KMS-11 (cell line): Measurements from ENCODE around the gene DHCR24.

Source experiments
- H2AFZ ChIP-seq: fragments of 200-600 bp; sonication (generic); 2 replicates; pipeline ENCODE4 v1.6.1; 2016; ENCODE audit warnings: antibody characterized with exemption, mixed run types, low read depth
- H3K27ac ChIP-seq: fragments of 200-600 bp; sonication (generic); 2 replicates; pipeline ENCODE4 v1.6.1; 2016; ENCODE audit warnings: mild to moderate bottlenecking, mixed run types
- H3K27me3 ChIP-seq: fragments of 200-600 bp; sonication (generic); 2 replicates; pipeline ENCODE4 v1.6.1; 2017; ENCODE audit warnings: mild to moderate bottlenecking, low read depth, mixed run types, moderate library complexity; ENCODE audit not compliant: insufficient read depth
- H3K36me3 ChIP-seq: fragments of 200-600 bp; sonication (generic); 2 replicates; pipeline ENCODE4 v1.6.1; 2017; ENCODE audit warnings: mild to moderate bottlenecking, mixed run types; ENCODE audit not compliant: insufficient read depth
- H3K4me1 ChIP-seq: fragments of 200-600 bp; sonication (generic); 2 replicates; pipeline ENCODE4 v1.6.1; 2016; ENCODE audit warnings: mild to moderate bottlenecking, low read depth, mixed run types; ENCODE audit not compliant: poor library complexity, severe bottlenecking
- H3K4me2 ChIP-seq: fragments of 200-600 bp; sonication (generic); 2 replicates; pipeline ENCODE4 v1.7.0; 2016; ENCODE audit warnings: mild to moderate bottlenecking, mixed run types
- H3K4me3 ChIP-seq: fragments of 200-600 bp; sonication (generic); IDR thresholded peaks from 2 replicates; pipeline ENCODE4 v1.6.1; 2017; ENCODE audit warnings: low read depth, low read length, mixed read lengths; ENCODE audit not compliant: insufficient read depth
- H3K79me2 ChIP-seq: fragments of 200-600 bp; sonication (generic); 2 replicates; pipeline ENCODE4 v1.6.1; 2016; ENCODE audit warnings: low read depth, mixed run types; ENCODE audit not compliant: insufficient read depth
- H3K9ac ChIP-seq: fragments of 200-600 bp; sonication (generic); 2 replicates; pipeline ENCODE4 v1.6.1; 2016; ENCODE audit warnings: mild to moderate bottlenecking, mixed run types
- H4K20me1 ChIP-seq: fragments of 200-600 bp; sonication (generic); 2 replicates; pipeline ENCODE4 v1.6.1; 2016; ENCODE audit warnings: mild to moderate bottlenecking, mixed run types; ENCODE audit not compliant: insufficient read depth
- CTCF ChIP-seq: fragments of 200-600 bp; sonication (generic); conservative IDR thresholded peaks from 2 replicates; pipeline ENCODE4 v1.6.1; 2017; ENCODE audit warnings: low read depth, mild to moderate bottlenecking, antibody characterized with exemption, low read length, moderate library complexity, mixed read lengths

DHCR24 gene

DNA sequence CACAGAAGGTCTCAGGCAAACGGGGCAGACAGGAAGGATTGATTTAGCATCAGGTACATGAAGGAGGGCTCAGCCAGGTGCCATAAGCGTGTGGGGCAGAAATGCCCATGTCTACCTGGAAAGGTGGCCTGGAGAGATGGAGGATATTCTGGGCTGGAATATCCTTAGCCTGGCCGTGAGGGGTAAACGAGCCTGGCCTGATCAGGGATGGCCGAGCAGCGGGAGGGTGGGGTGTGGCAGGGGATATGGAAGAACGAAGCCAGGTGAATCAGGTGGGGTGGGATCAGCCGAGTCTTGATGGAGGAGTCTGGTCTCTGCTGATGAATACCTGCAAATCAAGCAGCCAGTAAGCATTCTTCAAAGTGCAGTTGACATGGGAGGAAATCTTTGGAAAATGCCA lies 50.4 kb downstream of the DHCR24 start:
- Histone ChIP-seq H4K20me1 (no peaks in the 10 kb centered on the region), H3K27ac (no peak overlapping the region)
- no peak for TF ChIP-seq CTCF

DNA sequence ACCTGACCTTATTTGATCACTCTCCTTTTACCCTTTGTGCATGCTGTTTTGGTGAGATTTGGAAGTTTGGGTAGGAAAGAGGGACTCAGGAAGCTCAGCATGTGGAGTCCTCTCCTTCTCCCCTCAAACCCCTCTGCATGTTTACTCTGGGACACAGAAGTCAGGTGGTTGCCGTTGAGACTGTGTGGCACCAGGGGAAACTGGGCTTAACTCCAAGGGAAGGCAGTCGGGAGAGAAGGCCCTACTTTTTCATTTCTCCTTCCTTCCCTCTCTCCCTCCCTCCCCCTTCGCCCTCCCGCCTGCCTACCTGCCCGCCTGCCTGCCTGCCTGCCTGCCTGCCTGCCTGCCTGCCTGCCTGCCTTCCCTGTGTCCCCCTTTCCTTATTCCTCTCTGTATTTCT lies 51.0 kb downstream of the DHCR24 start:
- no peaks in the 10 kb centered on the region for H3K79me2 ChIP-seq
- no peak for TF ChIP-seq CTCF
- no peak overlapping the region for H3K4me2 ChIP-seq
- no peak overlapping the region for H3K4me3 ChIP-seq
- H2AFZ ChIP-seq, result no peak overlapping the region
- no peaks in the 10 kb centered on the region for H3K36me3 ChIP-seq
- H3K27me3 ChIP-seq, result no peaks in the 10 kb centered on the region
- H3K9ac ChIP-seq, result no peak overlapping the region
- H3K27ac ChIP-seq, result no peak overlapping the region
- H4K20me1 ChIP-seq, result no peaks in the 10 kb centered on the region
- H3K4me1 ChIP-seq, result no peaks in the 10 kb centered on the region

More for the DNA sequence above, 50.4 kb downstream of the DHCR24 start:
- H3K4me1 ChIP-seq, result no peaks in the 10 kb centered on the region
- no peaks in the 10 kb centered on the region for H3K27me3 ChIP-seq
- no peaks in the 10 kb centered on the region for H3K79me2 ChIP-seq
- no peaks in the 10 kb centered on the region for H3K36me3 ChIP-seq
- H3K4me2 ChIP-seq, result no peak overlapping the region
- no peak overlapping the region for H3K4me3 ChIP-seq
- no peak overlapping the region for H3K9ac ChIP-seq
- H2AFZ ChIP-seq, result no peak overlapping the region

GRCh38 chr1:54835131-54835898 lies 51.7 kb downstream of the DHCR24 start:
- Histone ChIP-seq H3K27ac (no peak overlapping the region), H3K4me1 (no peaks in the 10 kb centered on the region), H3K27me3 (no peaks in the 10 kb centered on the region), H3K36me3 (no peaks in the 10 kb centered on the region), H4K20me1 (no peaks in the 10 kb centered on the region), H3K9ac (no peak overlapping the region), H3K4me2 (no peak overlapping the region), H3K4me3 (no peak overlapping the region), H2AFZ (no peak overlapping the region), H3K79me2 (no peaks in the 10 kb centered on the region)
- no peak for TF ChIP-seq CTCF

GRCh38 chr1:54834007-54834541 lies 52.9 kb downstream of the DHCR24 start:
- Histone ChIP-seq H3K9ac (no peak overlapping the region), H3K4me2 (no peak overlapping the region), H3K79me2 (no peaks in the 10 kb centered on the region), H2AFZ (no peak overlapping the region), H3K4me3 (no peak overlapping the region), H3K27ac (no peak overlapping the region), H3K27me3 (no peaks in the 10 kb centered on the region), H4K20me1 (no peaks in the 10 kb centered on the region), H3K4me1 (no peaks in the 10 kb centered on the region), H3K36me3 (no peaks in the 10 kb centered on the region)
- no peak for TF ChIP-seq CTCF
